GM18519 (cell line): ENCODE results near the gene TNFSF4.

Experiments
- ATAC-seq: cut with Tn5 transposase; IDR thresholded peaks from one replicate; pipeline ENCODE4 v1.9.1; 2021; ENCODE audit warnings: mild to moderate bottlenecking, moderate library complexity; ENCODE audit not compliant: unreplicated experiment, low FRiP score

The TNFSF4 gene

DNA sequence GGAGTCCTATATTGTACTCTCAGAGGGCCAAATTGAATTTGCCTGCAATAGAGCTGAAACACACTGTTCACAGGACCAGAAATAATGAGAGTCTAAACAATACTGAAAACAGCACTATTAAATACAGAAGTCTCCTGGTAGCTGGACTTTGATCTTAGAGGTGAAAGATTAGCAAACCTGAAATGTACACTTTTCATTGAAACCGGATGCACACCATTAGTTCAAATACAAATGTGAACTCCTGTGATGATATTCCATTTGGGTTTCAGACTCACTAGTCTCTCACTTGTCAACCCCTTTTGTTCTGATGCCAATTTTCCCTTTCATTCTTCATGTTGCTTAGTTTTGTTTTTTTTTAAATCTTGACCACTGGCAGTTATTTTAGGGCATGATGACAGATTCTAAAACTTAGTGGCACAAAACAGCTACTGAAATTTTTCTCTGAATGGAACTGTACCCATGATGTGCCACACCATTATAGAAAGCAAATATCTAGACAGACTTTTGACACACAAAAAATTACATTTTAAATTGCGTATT, 5.9 kb upstream of the TNFSF4 start:
- ATAC-seq, result peak; percentile 68

DNA sequence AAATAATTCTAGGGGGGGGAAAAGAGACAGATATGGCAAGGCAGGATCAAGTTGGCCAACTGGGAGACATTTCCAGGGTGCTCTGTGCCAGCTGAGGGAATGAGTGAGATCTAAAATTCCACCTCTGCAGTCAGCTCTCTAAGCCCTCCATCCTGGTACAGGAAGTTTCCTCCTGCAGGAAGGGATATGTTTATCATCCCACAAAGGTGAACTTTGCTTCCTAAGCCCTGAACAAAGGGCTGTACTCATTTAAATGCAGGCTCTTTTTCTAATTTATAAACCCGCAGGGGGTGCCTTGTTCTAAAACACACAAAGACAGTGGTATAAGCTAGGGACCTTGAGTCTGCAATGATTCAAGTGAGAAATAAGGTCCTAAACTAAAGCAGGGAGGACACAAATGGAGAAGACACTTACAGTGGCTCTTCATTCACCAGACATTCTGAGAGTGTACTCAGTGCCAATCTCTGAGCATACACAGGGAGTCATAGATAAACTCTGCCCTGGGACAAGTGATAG, 3.6 kb upstream of the TNFSF4 start:
- ATAC-seq, result no peak

- no peak for ATAC-seq
Measured at GRCh38 chr1:173210283-173210682, 3.2 kb upstream of the TNFSF4 start.

DNA sequence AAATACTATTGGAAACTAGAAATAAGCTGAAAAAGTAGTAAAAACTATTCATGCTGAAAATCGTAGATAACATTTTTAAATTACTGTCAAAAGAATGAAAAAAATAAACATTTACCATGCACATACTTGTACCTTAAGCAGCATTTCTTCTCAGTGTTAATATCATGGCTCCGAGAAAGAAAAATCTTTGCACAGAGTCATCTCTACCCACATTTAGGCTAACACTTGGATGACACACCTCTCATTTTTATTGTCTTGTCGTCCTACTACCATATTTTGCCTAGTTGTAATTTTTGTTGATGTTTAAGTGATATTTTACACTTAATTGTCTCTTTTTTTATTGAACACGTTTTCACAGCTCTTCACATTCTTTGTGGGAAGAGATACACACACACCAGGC, 1.7 kb upstream of the TNFSF4 start:
- ATAC-seq, result no peak

GRCh38 chr1:173208146-173208545, 1.0 kb upstream of the TNFSF4 start:
- ATAC-seq, result no peak

DNA sequence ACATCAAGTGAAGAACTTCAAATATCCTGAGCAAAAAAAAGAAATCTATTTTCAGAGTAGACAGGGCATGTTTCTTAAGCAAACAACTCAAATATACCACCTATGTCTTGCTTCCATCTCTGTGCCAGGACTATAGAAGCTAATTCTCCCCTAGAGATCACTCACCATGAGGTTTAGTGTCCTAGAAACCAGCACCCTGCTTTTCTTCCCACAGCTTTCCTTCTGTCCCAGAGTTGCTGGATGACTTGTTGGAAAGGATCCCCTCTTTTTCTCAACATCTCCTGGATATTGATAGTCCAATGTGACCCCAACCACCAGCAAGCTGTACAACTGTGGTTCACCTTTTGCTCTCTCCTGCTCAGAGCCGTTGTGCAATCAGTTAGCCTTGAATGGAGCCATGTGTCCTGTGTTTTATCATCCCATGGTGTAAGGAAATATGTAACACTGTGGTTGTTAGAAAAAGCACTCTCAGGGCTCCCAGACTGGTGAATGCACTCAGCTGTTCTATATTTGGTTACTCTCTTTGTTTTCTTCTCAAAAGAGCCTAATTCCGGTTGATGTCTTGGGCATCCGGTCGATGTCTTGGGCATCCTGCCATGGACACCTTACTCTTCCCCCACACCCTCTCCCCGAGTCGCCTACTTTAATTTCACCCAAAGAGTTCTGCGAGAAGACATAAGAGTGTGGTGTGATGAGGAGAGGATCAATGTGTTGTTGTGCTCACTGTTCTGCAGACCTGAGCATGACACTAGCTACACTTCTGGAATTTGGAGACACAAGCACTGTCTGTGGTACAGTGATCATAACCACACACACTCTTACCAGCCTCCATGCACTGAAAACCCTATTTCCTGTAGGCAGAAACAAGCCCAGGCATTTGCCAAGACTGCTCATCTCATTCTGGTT, 1.7 kb downstream of the TNFSF4 start:
- no peak for ATAC-seq

- no peak for ATAC-seq
Measured at GRCh38 chr1:173204693-173205092, 2.4 kb downstream of the TNFSF4 start.

DNA sequence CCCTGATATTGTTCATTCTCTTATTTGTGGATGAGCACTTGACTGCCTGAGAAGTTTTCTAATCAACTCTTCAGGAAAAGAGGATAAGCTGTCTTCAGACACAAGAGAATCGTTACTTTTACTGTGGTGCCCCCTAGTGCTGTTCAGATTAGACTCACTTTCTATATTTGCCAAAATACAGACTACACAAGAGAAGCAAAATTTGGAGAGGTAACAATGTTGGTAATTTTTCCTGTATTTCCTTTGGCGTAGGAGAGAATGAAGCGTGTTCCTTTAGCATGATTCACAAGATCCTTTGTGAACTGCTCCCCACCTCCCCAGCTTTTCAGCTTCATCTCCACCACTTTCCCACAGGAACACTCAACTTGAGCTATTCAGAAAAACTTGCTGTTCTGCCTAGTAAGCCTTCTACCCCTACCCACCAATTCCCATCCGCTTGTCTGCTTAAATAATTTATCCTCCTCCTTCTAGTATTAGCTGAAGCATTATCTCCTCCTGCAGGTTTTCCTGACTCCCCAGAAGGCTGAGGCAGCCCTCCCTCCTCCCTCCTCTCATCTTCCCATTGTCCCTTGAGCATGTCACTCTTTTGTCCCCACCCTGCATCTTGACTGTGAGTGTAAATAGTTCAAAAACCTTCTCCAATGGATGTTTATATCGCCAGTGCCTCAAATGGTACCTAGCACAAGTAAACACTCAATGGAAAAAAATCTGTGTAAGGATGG, 4.5 kb downstream of the TNFSF4 start:
- ATAC-seq, result no peak

- ATAC-seq, result no peak
Measured at GRCh38 chr1:173201969-173202368, 5.2 kb downstream of the TNFSF4 start.

DNA sequence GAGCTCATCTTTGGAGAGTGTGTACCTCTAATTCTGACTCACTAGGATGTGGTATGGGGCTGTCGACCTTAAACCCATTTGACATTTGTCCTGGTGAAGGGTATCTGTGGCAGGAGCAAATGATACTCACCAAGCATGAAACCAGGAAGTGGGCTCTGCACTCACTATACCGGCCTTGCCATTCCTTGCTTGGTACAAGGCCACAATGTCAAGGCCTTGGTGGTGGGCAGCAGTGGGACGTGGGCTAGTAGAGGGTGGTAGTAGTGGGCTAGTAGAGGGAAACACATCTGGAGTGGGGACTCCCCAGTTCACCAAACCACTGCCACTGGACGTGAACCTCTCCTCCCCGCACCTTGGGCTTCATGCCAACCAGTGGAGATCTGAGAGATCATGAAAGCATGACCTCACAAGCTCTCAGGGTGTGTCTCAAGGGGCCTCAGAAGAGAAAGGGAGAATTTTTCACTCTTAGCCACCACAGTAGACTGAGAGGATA, 11.5 kb downstream of the TNFSF4 start:
- ATAC-seq, result peak; percentile 41

- ATAC-seq, result no peak
Measured at GRCh38 chr1:173193639-173194038, 13.5 kb downstream of the TNFSF4 start.

- ATAC-seq, result no peak
Measured at GRCh38 chr1:173191011-173191705, 16.0 kb downstream of the TNFSF4 start.

DNA sequence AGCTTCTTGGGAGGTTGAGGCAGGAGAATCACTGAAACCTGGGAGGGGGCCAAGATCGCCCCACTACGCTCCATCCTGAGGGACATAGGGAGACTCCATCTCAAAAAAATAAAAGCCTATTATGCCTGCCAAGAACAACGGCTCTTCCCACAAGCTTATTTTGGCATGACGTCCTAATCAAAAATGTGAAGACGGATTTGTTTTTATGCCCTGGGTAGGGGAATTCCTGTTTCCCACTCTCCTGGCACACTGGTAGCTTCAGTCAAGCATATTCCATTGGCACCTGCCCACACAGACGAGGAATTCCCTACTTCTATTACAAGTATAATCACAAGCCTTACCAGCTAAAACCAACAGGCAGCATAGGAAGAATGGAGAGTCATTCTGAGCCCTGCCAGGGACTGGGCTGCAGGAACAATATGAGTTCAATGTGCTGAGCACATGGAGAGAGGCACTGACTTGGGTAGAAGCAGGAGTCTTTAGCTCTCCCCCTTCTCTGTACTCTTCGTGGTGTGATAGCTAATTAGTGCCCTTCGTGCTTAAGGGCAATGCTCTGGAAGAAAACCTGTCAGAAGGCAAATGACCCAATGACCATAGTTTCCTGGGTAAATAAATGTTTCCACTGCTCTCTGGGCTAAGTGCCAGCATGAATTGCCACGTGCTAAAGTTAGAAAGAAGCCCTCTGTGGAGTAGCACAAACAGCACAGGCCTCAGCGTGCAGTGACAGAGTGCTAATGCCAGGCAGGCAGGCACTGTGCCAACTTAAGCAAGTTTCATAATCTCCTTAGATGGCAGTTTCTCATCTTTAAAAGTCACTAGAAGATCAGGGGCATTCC, 16.8 kb downstream of the TNFSF4 start:
- ATAC-seq, result no peak

GRCh38 chr1:173187671-173188237, 19.4 kb downstream of the TNFSF4 start:
- ATAC-seq, result no peak

- ATAC-seq, result no peak
Measured at GRCh38 chr1:173181791-173182190, 25.3 kb downstream of the TNFSF4 start.

GRCh38 chr1:173176246-173176645, 30.9 kb downstream of the TNFSF4 start:
- ATAC-seq, result no peak

DNA sequence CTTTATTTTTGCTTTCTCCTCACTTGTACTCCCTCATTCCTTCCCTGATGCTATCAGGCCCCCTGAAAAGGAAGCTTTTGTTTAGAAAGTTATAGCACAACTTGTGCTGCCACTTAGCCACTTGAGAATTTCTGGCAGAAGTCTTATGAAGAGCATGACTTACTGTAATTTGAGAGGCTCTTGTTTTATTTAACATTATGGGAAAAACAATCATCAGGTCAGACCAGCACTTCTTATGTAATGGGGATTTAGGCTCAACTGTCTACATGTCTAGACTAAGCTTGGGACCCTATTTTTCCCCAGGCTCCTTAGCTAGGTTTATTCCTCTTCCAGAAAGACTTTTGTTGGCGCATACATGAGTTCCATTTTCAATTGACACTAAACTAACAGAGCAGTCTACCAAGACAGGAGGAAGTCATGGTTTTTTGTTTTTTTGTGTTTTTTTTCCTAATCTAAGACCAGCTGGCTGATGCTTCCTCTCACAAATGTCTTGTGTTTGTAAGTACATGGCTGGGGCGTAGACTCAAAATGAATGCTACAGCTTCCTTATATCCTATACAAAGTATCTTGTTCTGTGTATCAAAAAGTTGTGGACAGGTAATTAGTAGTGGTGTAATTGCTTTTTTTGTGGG, 31.5 kb downstream of the TNFSF4 start:
- no peak for ATAC-seq

DNA sequence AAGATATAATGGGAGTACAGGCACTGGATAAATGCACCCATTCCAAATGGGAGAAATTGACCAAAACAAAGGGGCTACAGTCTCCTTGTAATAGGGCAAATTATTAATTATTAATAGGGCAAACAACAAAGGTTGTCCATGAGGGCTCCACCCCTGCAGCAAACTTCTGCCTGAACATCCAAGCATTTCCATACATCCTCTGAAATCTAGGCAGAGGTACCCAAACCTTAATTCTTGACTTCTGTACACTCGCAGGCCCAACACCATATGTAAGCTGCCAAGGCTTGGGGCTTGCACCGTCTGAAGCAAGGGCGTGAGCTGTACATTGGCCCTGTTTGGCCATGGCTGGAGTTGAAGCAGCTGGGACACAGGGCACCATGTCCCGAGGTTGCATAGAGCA, 33.7 kb downstream of the TNFSF4 start:
- ATAC-seq, result no peak

GRCh38 chr1:173171152-173171551, 36.0 kb downstream of the TNFSF4 start:
- ATAC-seq, result no peak
